GM21737 (cell line): ENCODE results near the gene ATOH8.

ENCODE experiments used
- ATAC-seq: cut with Tn5 transposase; IDR thresholded peaks from one replicate; pipeline ENCODE4 v1.9.1; 2021; ENCODE audit warnings: mild to moderate bottlenecking, moderate library complexity; ENCODE audit not compliant: unreplicated experiment

Gene ATOH8

GRCh38 chr2:85753035-85753524 lies 711 bp upstream of the ATOH8 start:
- ATAC-seq: no peak

GRCh38 chr2:85754313-85755095 lies 713 bp downstream of the ATOH8 start:
- no peak for ATAC-seq

- ATAC-seq: no peak
Observed at GRCh38 chr2:85755122-85756027, 1.6 kb downstream of the ATOH8 start.

- no peak for ATAC-seq
Observed at GRCh38 chr2:85756195-85756594, 2.4 kb downstream of the ATOH8 start.

GRCh38 chr2:85756822-85757435 lies 3.1 kb downstream of the ATOH8 start:
- ATAC-seq: no peak

GRCh38 chr2:85757860-85758259 lies 4.1 kb downstream of the ATOH8 start:
- no peak for ATAC-seq

- no peak for ATAC-seq
Observed at GRCh38 chr2:85758361-85759256, 4.8 kb downstream of the ATOH8 start.

- no peak for ATAC-seq
Observed at GRCh38 chr2:85759257-85759613, 5.4 kb downstream of the ATOH8 start.

- no peak for ATAC-seq
Observed at GRCh38 chr2:85760371-85760770, 6.6 kb downstream of the ATOH8 start.

- no peak for ATAC-seq
Observed at GRCh38 chr2:85760872-85761271, 7.1 kb downstream of the ATOH8 start.

- ATAC-seq: no peak
Observed at GRCh38 chr2:85761512-85761944, 7.7 kb downstream of the ATOH8 start.

GRCh38 chr2:85761946-85762345 lies 8.2 kb downstream of the ATOH8 start:
- no peak for ATAC-seq

GRCh38 chr2:85763132-85763531 lies 9.3 kb downstream of the ATOH8 start:
- no peak for ATAC-seq

GRCh38 chr2:85763831-85764230 lies 10.0 kb downstream of the ATOH8 start:
- no peak for ATAC-seq

GRCh38 chr2:85765081-85765731 lies 11.4 kb downstream of the ATOH8 start:
- no peak for ATAC-seq

GRCh38 chr2:85766229-85766628 lies 12.4 kb downstream of the ATOH8 start:
- no peak for ATAC-seq

GRCh38 chr2:85767803-85768665 lies 14.2 kb downstream of the ATOH8 start:
- ATAC-seq: no peak

GRCh38 chr2:85768713-85769112 lies 14.9 kb downstream of the ATOH8 start:
- no peak for ATAC-seq
